ENCODE data around the gene PTGDR2.

PTGDR2 gene

GRCh38 chr11:60897496-60897895 is 41.7 kb upstream of the PTGDR2 start:
- TF ChIP-seq YY1 (IDR thresholded peaks at IDR 0.05; ENCODE audit: insufficient read depth, insufficient read length) (no peak), SUZ12 (IDR thresholded peaks at IDR 0.05; ENCODE audit: extremely low read depth, insufficient read depth, insufficient read length) (no peak), ZNF274 (IDR thresholded peaks at IDR 0.05; ENCODE audit: low read depth, low read length) (no peak)
- Histone ChIP-seq H3K36me3 (ENCODE audit: insufficient read depth, insufficient read length, low read length) (peaks cover 97% of the 10 kb centered on the region), H3K9me3 (ENCODE audit: insufficient read depth, low read length) (no peaks in the 10 kb centered on the region)

GRCh38 chr11:60895687-60896086 is 39.9 kb upstream of the PTGDR2 start:
- Histone ChIP-seq H3K36me3 (ENCODE audit: insufficient read depth, insufficient read length, low read length) (peaks cover 97% of the 10 kb centered on the region), H3K27me3 (ENCODE audit: insufficient read depth, insufficient read length) (no peaks in the 10 kb centered on the region), H3K4me3 (ENCODE audit: insufficient read length, low read depth) (no peak overlapping the region), H3K9ac (ENCODE audit: insufficient read length, low read depth) (no peak overlapping the region), H3K9me3 (ENCODE audit: insufficient read depth, low read length) (no peaks in the 10 kb centered on the region), H3K4me1 (ENCODE audit: insufficient read depth, insufficient read length) (no peaks in the 10 kb centered on the region)
- TF ChIP-seq SUZ12 (IDR thresholded peaks at IDR 0.05; ENCODE audit: extremely low read depth, insufficient read depth, insufficient read length) (no peak), ZNF274 (IDR thresholded peaks at IDR 0.05; ENCODE audit: low read depth, low read length) (no peak), YY1 (IDR thresholded peaks at IDR 0.05; ENCODE audit: insufficient read depth, insufficient read length) (no peak)
- no peak for DNase-seq (ENCODE audit: low read depth, low spot score)

More at GRCh38 chr11:60897496-60897895, 41.7 kb upstream of the PTGDR2 start:
- Histone ChIP-seq H3K27me3 (ENCODE audit: insufficient read depth, insufficient read length) (no peaks in the 10 kb centered on the region), H3K9ac (ENCODE audit: insufficient read length, low read depth) (no peak overlapping the region), H3K4me3 (ENCODE audit: insufficient read length, low read depth) (no peak overlapping the region), H3K4me1 (ENCODE audit: insufficient read depth, insufficient read length) (no peaks in the 10 kb centered on the region)
- no peak for DNase-seq (ENCODE audit: low read depth, low spot score)

GRCh38 chr11:60891103-60891741 is 35.5 kb upstream of the PTGDR2 start:
- TF ChIP-seq ZNF274 (IDR thresholded peaks at IDR 0.05; ENCODE audit: low read depth, low read length) (no peak), SUZ12 (IDR thresholded peaks at IDR 0.05; ENCODE audit: extremely low read depth, insufficient read depth, insufficient read length) (no peak), YY1 (IDR thresholded peaks at IDR 0.05; ENCODE audit: insufficient read depth, insufficient read length) (no peak)
- no peaks in the 10 kb centered on the region for H3K4me1 ChIP-seq (ENCODE audit: insufficient read depth, insufficient read length)
- H3K36me3 ChIP-seq (ENCODE audit: insufficient read depth, insufficient read length, low read length): peaks cover 86% of the 10 kb centered on the region
- DNase-seq (ENCODE audit: low read depth, low spot score): no peak
- no peak overlapping the region for H3K4me3 ChIP-seq (ENCODE audit: insufficient read length, low read depth)
- H3K9ac ChIP-seq (ENCODE audit: insufficient read length, low read depth): no peak overlapping the region
- H3K27me3 ChIP-seq (ENCODE audit: insufficient read depth, insufficient read length): no peaks in the 10 kb centered on the region
- H3K9me3 ChIP-seq (ENCODE audit: insufficient read depth, low read length): no peaks in the 10 kb centered on the region

GRCh38 chr11:60890696-60891095 is 34.9 kb upstream of the PTGDR2 start:
- Histone ChIP-seq H3K4me3 (ENCODE audit: insufficient read length, low read depth) (no peak overlapping the region), H3K27me3 (ENCODE audit: insufficient read depth, insufficient read length) (no peaks in the 10 kb centered on the region), H3K9me3 (ENCODE audit: insufficient read depth, low read length) (no peaks in the 10 kb centered on the region), H3K4me1 (ENCODE audit: insufficient read depth, insufficient read length) (no peaks in the 10 kb centered on the region), H3K9ac (ENCODE audit: insufficient read length, low read depth) (no peak overlapping the region), H3K36me3 (ENCODE audit: insufficient read depth, insufficient read length, low read length) (peaks cover 80% of the 10 kb centered on the region)
- TF ChIP-seq YY1 (IDR thresholded peaks at IDR 0.05; ENCODE audit: insufficient read depth, insufficient read length) (no peak), ZNF274 (IDR thresholded peaks at IDR 0.05; ENCODE audit: low read depth, low read length) (no peak), SUZ12 (IDR thresholded peaks at IDR 0.05; ENCODE audit: extremely low read depth, insufficient read depth, insufficient read length) (no peak)
- no peak for DNase-seq (ENCODE audit: low read depth, low spot score)

- Histone ChIP-seq H3K36me3 (ENCODE audit: insufficient read depth, insufficient read length, low read length) (peaks cover 72% of the 10 kb centered on the region), H3K4me3 (ENCODE audit: insufficient read length, low read depth) (no peak overlapping the region), H3K9ac (ENCODE audit: insufficient read length, low read depth) (no peak overlapping the region), H3K9me3 (ENCODE audit: insufficient read depth, low read length) (no peaks in the 10 kb centered on the region), H3K4me1 (ENCODE audit: insufficient read depth, insufficient read length) (no peaks in the 10 kb centered on the region), H3K27me3 (ENCODE audit: insufficient read depth, insufficient read length) (no peaks in the 10 kb centered on the region)
- DNase-seq (ENCODE audit: low read depth, low spot score): no peak
- no peak for TF ChIP-seq ZNF274 (IDR thresholded peaks at IDR 0.05; ENCODE audit: low read depth, low read length)
- TF ChIP-seq YY1 (IDR thresholded peaks at IDR 0.05; ENCODE audit: insufficient read depth, insufficient read length): no peak
- TF ChIP-seq SUZ12 (IDR thresholded peaks at IDR 0.05; ENCODE audit: extremely low read depth, insufficient read depth, insufficient read length): no peak
Observed at GRCh38 chr11:60889869-60890311, 34.1 kb upstream of the PTGDR2 start.

DNA sequence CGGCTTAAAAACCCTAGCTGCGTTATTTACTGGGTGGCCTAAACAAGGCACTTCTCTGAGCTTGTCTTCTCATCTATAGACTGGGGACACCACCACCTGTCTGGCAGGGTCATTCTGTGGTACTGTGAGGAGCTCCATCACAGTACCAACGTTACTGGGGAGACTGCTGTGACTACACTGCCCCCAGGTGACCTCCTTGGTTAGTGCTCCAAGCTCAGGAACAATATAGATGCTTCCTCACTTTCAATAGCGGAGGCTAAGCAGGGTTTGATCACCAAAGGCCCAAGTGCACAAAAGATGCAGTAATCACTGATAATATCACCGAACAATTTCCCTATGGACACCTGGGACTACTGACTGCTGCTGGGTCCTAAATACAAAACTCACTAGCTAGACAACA is 31.8 kb upstream of the PTGDR2 start:
- DNase-seq (ENCODE audit: low read depth, low spot score): peak; percentile 52
- H3K9me3 ChIP-seq (ENCODE audit: insufficient read depth, low read length): no peaks in the 10 kb centered on the region
- no peak overlapping the region for H3K9ac ChIP-seq (ENCODE audit: insufficient read length, low read depth)
- TF ChIP-seq SUZ12 (IDR thresholded peaks at IDR 0.05; ENCODE audit: extremely low read depth, insufficient read depth, insufficient read length) (no peak), ZNF274 (IDR thresholded peaks at IDR 0.05; ENCODE audit: low read depth, low read length) (no peak), YY1 (IDR thresholded peaks at IDR 0.05; ENCODE audit: insufficient read depth, insufficient read length) (no peak)
- no peaks in the 10 kb centered on the region for H3K27me3 ChIP-seq (ENCODE audit: insufficient read depth, insufficient read length)
- H3K4me3 ChIP-seq (ENCODE audit: insufficient read length, low read depth): no peak overlapping the region
- H3K4me1 ChIP-seq (ENCODE audit: insufficient read depth, insufficient read length): no peaks in the 10 kb centered on the region
- H3K36me3 ChIP-seq (ENCODE audit: insufficient read depth, insufficient read length, low read length): peaks cover 50% of the 10 kb centered on the region

GRCh38 chr11:60880643-60881282 is 25.0 kb upstream of the PTGDR2 start:
- TF ChIP-seq ZNF274 (IDR thresholded peaks at IDR 0.05; ENCODE audit: low read depth, low read length) (no peak), SUZ12 (IDR thresholded peaks at IDR 0.05; ENCODE audit: extremely low read depth, insufficient read depth, insufficient read length) (no peak), YY1 (IDR thresholded peaks at IDR 0.05; ENCODE audit: insufficient read depth, insufficient read length) (no peak)
- Histone ChIP-seq H3K4me1 (ENCODE audit: insufficient read depth, insufficient read length) (no peaks in the 10 kb centered on the region), H3K36me3 (ENCODE audit: insufficient read depth, insufficient read length, low read length) (peaks cover 42% of the 10 kb centered on the region), H3K4me3 (ENCODE audit: insufficient read length, low read depth) (no peak overlapping the region), H3K27me3 (ENCODE audit: insufficient read depth, insufficient read length) (no peaks in the 10 kb centered on the region), H3K9me3 (ENCODE audit: insufficient read depth, low read length) (no peaks in the 10 kb centered on the region), H3K9ac (ENCODE audit: insufficient read length, low read depth) (no peak overlapping the region)
- DNase-seq (ENCODE audit: low read depth, low spot score): no peak
